Esophagus squamous epithelium (tissue), 4 donors: ENCODE results near the gene FBXO46.

Source experiments
- CTCF ChIP-seq, 6 experiments: fragments of 450-650 bp in 4 of 6; fragments of 200-600 bp in 2 of 6; sonication (generic) in 2 of 6; IDR thresholded peaks; one replicate each; pipeline ENCODE4 v1.5.1; 2016 to 2019; ENCODE audit warnings: antibody characterized with exemption in 6 of 6, mild to moderate bottlenecking in 4 of 6, moderate library complexity in 4 of 6
- POLR2A ChIP-seq, 4 donors: fragments of 450-650 bp; IDR thresholded peaks; one replicate each; pipeline ENCODE4 v1.6.1; 2017; ENCODE audit warnings: antibody characterized with exemption in 4 of 4, mild to moderate bottlenecking in 4 of 4, moderate library complexity in 3 of 4

DNA sequence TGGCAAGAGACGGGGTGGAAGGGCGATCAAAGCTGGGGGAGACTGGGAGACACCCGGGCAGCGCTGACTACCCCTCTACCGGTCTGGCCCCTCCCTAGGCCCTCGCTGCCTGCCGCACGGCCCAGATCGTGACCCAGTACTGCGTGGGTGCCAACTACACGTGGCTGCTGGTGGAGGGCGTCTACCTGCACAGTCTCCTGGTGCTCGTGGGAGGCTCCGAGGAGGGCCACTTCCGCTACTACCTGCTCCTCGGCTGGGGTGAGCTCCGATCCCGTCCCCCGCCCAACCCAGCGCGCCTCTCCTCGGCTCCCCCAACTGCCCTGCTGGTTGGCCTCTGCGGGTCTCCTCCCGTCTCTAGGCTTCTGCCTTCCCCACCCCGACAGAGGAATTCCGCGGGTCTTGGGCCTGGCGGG lies 53.8 kb downstream of the FBXO46 start:
- TF ChIP-seq CTCF (IDR thresholded peaks at IDR 0.05) (no peak), POLR2A (IDR thresholded peaks at IDR 0.05) (no peak)
